IMR-90 (cell line): Measurements from ENCODE around the gene PIGU. TPM values are rescaled to one million over a fixed set of nuclear protein-coding genes. Genes with fewer than 3 reads are reported as not detected.

Experiments
- microRNA-seq, 2 experiments: library from miRNA; stranded (forward) in 1 of 2; unstranded in 1 of 2; fragments of 10-50 nt in 1 of 2; fragments of <30 nt in 1 of 2; gene quantifications in 1 of 2; microRNA quantifications in 1 of 2; one replicate each; pipeline versions ENCODE3 to v1.1.0; 2013 to 2020; ENCODE audit not compliant: insufficient read depth in 1 of 2, insufficient read length in 1 of 2, unreplicated experiment in 1 of 2
- polyA plus RNA-seq, 3 experiments: library from polyadenylated mRNA; depleted of rRNA; stranded (reverse); fragments of >200 nt; gene quantifications; 2 replicates each; pipeline ENCODE4 v1.2.3, GENCODE V29; 2012; ENCODE audit warnings: low replicate concordance in 1 of 3
- small RNA-seq, 5 experiments: library from RNA; depleted of rRNA; stranded (forward); fragments of <200 nt; gene quantifications; one replicate each; pipeline ENCODE3, GENCODE V24; 2012
- total RNA-seq: library from RNA; depleted of rRNA; stranded (reverse); fragments of >200 nt; gene quantifications from 2 replicates; pipeline ENCODE4 v1.2.3, GENCODE V29; 2012; rRNA removed

Gene PIGU
- total and polyA plus RNA-seq, 2 of the 4 experiments (the other 2 are of a cell fraction) = 11.1 to 31.1 TPM

Small RNA genes within 50 kb of the gene (microRNA-seq; reads per million reads assigned to microRNA genes)
- not detected for gene AL118520.1 (ENCODE audit: insufficient read depth, insufficient read length)
- not detected for gene RF00019 (ENCODE audit: insufficient read depth, insufficient read length)

Small RNA genes within 50 kb of the gene (small RNA-seq; reads per million reads assigned to genes)
- gene AL118520.1 (0 reads per million in 5 experiments), gene RF00019 (0 reads per million in 5 experiments)

Other genes with a start within 250 kb of the PIGU start
- gene DYNLRB1, start 160.7 kb downstream of the PIGU start, total RNA-seq = 78.0 and 82.4 TPM in 2 replicates
- gene DYNLRB1, start 160.7 kb downstream of the PIGU start, polyA plus RNA-seq (2012; rRNA removed) = 380 and 406 TPM in 2 replicates
- gene MAP1LC3A, start 118.4 kb downstream of the PIGU start, total RNA-seq = 10.0 and 12.5 TPM in 2 replicates
- gene MAP1LC3A, start 118.4 kb downstream of the PIGU start, polyA plus RNA-seq (2012; rRNA removed) = 39.7 and 50.7 TPM in 2 replicates
- gene TP53INP2, start 27.3 kb upstream of the PIGU start, total RNA-seq = 1.1 and 1.3 TPM in 2 replicates
- 6.8 and 7.4 TPM in 2 replicates for gene TP53INP2, start 27.3 kb upstream of the PIGU start, polyA plus RNA-seq (2012; rRNA removed)
- 3.6 and 3.9 TPM in 2 replicates for gene NCOA6, start 148.6 kb upstream of the PIGU start, total RNA-seq
- 13.1 and 14.4 TPM in 2 replicates for gene NCOA6, start 148.6 kb upstream of the PIGU start, polyA plus RNA-seq (2012; rRNA removed)
- gene GGT7, start 195.8 kb upstream of the PIGU start, total RNA-seq = 3.3 and 3.4 TPM in 2 replicates
- gene GGT7, start 195.8 kb upstream of the PIGU start, polyA plus RNA-seq (2012; rRNA removed) = 25.9 and 32.8 TPM in 2 replicates
- 38.9 and 46.4 TPM in 2 replicates for gene ACSS2, start 199.5 kb upstream of the PIGU start, total RNA-seq
- gene ACSS2, start 199.5 kb upstream of the PIGU start, polyA plus RNA-seq (2012; rRNA removed) = 26.9 and 27.1 TPM in 2 replicates